NCI-H2227 (cell line): ENCODE results near the gene CISD1.
"Not testable (repeated sequence)": the region's sequence is repeated elsewhere in the genome, so short reads cannot be mapped to it uniquely, and the experiment has no call there.

ENCODE experiments used
- DNase-seq: peaks from one replicate; lab custom pipeline; 2025; ENCODE audit not compliant: unreplicated experiment; lab: John Stamatoyannopoulos, UW

Gene CISD1

DNA sequence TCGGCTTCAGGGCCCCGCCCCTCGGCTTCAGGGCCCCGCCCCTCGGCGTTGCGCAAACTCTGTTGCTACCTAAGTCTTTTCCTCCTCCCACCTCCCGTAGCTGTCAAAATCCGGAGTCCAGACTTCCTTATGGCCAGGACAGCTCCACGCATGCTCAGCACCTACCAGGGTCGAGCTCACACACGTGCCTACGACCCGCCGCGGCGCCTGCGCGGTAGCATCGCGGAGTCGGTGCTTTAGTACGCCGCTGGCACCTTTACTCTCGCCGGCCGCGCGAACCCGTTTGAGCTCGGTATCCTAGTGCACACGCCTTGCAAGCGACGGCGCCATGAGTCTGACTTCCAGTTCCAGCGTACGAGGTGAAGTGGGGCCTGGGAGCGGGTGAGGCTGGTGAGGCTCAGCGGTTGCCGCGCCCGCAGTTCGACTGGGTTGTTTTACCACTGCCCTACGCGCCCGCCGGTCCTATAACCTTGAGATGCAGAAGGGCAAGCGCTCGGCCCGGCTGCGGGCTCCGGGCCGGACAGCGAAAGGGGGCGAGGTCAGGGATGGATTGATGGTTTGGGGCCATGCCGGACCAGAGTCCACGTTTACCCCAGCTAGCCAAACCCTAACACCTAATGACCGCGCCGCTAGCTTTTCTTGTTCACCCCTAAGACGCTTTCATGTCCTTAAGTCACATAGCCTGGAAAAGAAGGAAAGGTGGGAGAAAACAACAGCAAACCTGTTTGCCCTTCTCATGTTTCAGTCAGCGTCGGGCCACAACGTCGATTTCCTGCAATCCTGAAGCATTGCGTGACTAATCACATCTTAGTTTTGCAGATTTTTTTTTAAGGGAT lies at the start of gene CISD1:
CISD1 (plus strand) TSS at position 217 of the 836 bp plus-strand sequence; CDS start at position 329, 112 bp downstream.
- DNase-seq, result peak; percentile 97

DNA sequence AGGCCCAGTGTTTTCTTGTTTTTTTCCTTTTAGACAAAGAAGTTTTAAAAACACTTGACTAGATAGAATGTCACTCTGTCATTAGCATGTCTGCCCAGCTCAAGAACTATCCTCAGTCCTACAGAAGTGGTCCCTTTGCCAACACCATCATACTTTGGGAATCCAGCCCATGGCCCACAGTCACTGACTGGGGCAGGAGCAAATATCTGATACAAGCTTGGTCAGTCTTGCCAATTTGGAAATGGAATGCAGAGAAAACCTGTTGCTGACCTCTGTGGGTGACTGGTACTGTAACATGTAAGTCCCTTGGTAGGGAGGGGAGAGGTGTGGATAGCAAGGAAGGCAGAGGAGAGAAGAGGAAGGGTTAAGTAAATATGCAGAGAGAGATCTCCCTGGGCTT lies 49.1 kb upstream of the CISD1 start:
- no peak for DNase-seq

- no peak for DNase-seq
Observed at GRCh38 chr10:58220769-58221451, 48.1 kb upstream of the CISD1 start.

- DNase-seq, result no peak
Observed at GRCh38 chr10:58225654-58226053, 43.3 kb upstream of the CISD1 start.

DNA sequence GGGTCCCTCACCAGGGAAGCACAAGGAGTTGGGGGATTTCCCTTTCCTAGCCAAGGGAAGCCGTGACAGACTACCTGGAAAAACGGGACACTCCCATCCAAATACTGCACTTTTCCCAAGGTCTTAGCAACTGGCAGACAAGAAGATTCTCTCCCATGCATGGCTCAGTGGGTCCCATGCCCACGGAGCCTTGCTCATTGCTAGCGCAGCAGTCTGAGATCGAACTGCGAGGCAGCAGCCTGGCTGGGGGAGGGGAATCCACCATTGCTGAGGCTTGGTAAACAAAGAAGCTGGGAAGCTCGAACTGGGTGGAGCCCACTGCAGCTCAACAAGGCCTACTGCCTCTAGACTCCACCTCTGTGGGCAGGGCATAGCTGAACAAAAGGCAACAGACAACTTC lies 39.1 kb upstream of the CISD1 start:
- DNase-seq, result not testable (repeated sequence)

- no peak for DNase-seq
Observed at GRCh38 chr10:58237014-58237834, 31.7 kb upstream of the CISD1 start.

- DNase-seq, result no peak
Observed at GRCh38 chr10:58239561-58240169, 29.3 kb upstream of the CISD1 start.

GRCh38 chr10:58240531-58240930 lies 28.4 kb upstream of the CISD1 start:
- DNase-seq, result no peak

GRCh38 chr10:58241346-58241745 lies 27.6 kb upstream of the CISD1 start:
- no peak for DNase-seq

DNA sequence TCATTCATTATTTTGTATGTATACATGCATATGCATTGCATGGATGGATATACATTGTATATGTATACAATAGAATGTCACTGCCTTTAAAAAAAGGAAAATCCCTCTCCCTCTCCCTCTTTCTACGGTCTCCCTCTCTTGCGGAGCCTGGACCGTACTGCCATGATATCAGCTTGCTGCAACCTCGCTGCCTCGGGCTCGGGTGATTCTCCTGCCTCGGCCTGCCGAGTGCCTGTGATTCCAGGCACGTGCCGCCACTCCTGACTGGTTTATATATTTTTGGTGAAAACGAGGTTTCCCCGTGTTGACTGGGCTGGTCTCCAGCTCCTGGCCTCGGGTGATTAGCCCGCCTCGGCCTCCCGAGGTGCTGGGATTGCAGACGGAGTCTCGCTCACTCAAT lies 25.7 kb upstream of the CISD1 start:
- DNase-seq, result no peak

- DNase-seq, result not testable (repeated sequence)
Observed at GRCh38 chr10:58243801-58244200, 25.2 kb upstream of the CISD1 start.

GRCh38 chr10:58244242-58244641 lies 24.7 kb upstream of the CISD1 start:
- DNase-seq, result not testable (repeated sequence)

- not testable (repeated sequence) for DNase-seq
Observed at GRCh38 chr10:58244666-58245065, 24.3 kb upstream of the CISD1 start.

DNA sequence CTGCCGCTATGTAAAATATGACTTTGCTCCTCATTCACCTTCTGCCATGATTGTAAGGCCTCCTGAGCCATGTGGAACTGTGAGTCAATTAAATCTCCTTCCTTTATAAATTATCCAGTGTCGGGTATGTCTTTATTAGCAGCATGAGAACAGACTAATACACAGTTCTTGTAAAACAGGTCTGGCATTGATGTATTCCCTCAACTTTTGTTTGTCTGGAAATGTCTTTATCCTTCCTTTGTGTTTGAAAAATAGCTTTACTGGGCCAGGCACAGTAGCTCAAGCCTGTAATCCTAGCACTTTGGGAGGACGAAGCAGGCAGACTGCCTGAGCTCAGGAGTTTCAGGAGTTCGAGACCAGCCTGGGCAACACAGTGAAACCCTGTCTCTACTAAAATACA lies 15.8 kb upstream of the CISD1 start:
- DNase-seq, result no peak

GRCh38 chr10:58254644-58255043 lies 14.3 kb upstream of the CISD1 start:
- no peak for DNase-seq

DNA sequence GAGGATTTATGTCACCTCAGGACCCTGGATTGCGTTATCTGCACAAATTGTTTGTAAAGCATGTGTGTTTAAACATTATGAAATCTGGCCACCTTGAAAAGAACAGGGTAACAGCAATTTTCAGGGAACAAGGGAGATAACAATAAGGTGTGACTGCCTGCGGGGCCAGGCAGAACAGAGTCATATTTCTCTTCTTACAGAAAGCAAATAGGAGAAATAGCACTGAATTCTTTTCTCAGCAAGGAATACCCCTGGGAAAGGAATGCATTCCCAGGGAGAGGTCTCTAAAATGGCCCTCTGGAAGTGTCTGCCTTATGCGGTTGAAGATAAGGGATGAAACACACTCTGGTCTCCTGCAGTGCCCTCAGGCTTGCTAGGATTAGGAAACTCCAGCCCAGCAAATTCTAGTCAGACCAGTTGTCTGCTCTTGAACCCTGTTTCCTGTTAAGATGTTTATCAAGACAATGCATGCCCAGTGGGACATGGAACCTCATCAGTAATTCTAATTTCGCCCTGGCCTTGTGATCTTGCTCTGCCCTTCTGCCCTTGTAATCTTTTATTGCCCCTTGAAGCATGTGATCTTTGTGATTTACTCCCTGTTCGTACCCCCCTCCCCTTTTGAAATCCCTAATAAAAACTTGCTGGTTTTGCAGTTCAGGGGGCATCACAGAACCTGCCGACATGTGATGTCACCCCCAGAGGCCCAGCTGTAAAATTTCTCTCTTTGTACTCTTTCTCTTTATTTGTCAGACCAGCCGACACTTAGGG lies 12.8 kb upstream of the CISD1 start:
- not testable (repeated sequence) for DNase-seq

DNA sequence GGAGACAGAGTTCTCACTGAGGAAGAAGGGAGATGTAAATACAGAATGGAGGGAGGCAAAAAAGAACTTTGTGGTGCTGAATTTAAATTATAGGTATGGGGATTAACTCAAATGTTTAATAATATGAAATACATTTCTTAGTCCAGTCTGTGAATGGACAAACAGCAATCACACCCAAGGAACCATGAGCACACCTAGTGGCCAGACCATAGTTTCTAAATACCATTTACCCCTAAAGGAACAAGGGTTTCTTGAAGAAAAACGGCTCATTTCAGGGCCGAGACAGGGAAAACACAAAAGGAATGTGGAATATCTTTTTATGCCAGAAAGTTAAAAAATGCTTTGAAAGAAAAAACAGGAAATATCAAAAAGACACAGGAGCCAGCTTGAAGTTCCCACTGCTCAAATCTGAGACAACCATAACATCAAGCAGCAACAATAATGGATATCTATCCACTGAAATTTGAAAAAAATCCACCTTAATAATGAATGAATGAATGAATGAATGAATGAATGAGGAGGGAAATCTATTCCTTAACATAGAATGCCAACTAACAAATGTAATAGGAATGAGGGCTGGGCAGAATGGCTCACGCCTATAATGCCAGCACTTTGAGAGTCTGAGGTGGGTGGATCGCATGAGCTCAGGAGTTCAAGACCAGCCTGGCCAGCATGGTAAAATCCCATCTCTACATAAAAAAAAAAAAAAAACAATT lies 9.8 kb upstream of the CISD1 start:
- no peak for DNase-seq

DNA sequence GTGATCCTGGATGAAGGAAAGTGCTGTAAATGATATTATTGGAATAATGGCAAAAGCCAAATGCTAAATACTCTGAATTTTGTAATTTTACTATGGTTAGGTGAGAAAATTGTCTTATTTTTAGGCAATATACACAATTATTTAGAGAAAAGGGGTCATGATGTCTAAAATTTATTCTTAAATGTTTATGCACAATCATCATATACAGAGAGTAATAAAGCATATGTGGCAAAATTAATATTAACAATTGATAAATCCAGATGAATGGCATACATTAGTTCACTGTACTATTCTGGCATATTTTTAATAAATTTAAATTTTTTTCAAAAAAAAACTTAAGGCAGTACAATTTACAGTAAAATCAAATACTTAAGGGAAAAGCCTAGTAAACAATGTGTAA lies 8.6 kb upstream of the CISD1 start:
- DNase-seq, result no peak

DNA sequence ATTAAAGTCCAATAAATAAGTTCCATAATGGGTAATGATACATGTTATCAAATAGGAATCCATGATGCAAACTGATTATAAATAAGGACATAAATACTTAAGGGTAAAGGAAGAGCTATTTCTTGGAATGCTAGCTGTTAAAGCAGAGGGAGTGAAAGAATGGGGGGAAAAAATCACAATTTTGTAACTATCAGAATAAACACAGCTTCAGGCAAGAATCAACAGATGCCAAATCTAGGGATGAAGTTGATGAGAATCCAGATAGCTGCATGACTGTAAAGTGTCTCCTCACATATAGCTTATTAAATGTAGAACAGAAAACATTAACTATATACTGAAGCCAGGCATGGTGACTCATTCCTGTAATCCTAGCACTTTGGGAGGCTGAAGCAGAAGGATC lies 6.2 kb upstream of the CISD1 start:
- no peak for DNase-seq

GRCh38 chr10:58264780-58265179 lies 4.2 kb upstream of the CISD1 start:
- DNase-seq, result no peak
